ENCODE data around the gene HLA-DPA1. TPM values are rescaled to one million over a fixed set of nuclear protein-coding genes. Genes with fewer than 3 reads are reported as not detected.
"Not testable (repeated sequence)": the region's sequence is repeated elsewhere in the genome, so short reads cannot be mapped to it uniquely, and the experiment has no call there.

HLA-DPA1 gene
- total RNA-seq, 3 donors from 2014 or later: 46.6 to 62.0 (median 49.9) TPM

DNA sequence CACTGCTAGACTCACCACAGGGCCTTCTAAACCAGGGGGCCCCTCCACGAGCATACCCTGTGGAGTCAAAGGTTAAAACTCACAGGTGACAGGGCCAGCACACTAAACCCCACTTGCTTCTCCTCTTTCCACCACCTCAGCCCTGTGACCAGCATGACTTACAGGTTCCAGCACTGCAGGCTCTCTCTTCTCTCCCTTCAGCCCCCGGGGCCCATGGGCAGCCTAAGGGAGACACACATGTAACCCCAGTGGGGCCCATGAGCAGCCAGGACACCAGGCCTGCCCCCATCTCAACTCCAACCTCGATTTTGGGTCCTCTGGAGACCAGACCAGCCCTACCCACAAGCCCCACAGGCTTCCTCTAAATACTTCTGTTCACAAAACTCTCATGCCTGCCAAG lies 30.3 kb upstream of the HLA-DPA1 start:
- intact Hi-C loops (cut with DNase I, micrococcal nuclease): no loop called here
- H3K36me3 ChIP-seq (ENCODE audit: low read depth): no peaks in the 10 kb centered on the region
- no peak overlapping the region for H3K4me3 ChIP-seq
- no peak for DNase-seq
- H3K4me1 ChIP-seq (ENCODE audit: low read depth): no peaks in the 10 kb centered on the region
- TF ChIP-seq CTCF (IDR thresholded peaks at IDR 0.05): no peak
- ATAC-seq: no peak
- peaks cover 21% of the 10 kb centered on the region for H3K9me3 ChIP-seq

- H3K4me1 ChIP-seq (ENCODE audit: low read depth); intact Hi-C loops (cut with DNase I, micrococcal nuclease); ATAC-seq; DNase-seq; H3K36me3 ChIP-seq (ENCODE audit: low read depth); H3K4me3 ChIP-seq: not testable (repeated sequence)
- H3K9me3 ChIP-seq: peaks cover 21% of the 10 kb centered on the region
Observed at GRCh38 chr6:33101121-33101737, 27.8 kb upstream of the HLA-DPA1 start.

- Histone ChIP-seq H3K9me3 (peaks cover 8% of the 10 kb centered on the region), H3K4me3 (no peak overlapping the region), H3K4me1 (ENCODE audit: low read depth) (no peaks in the 10 kb centered on the region), H3K36me3 (ENCODE audit: low read depth) (no peaks in the 10 kb centered on the region)
- no peak for ATAC-seq
- no peak for TF ChIP-seq CTCF (IDR thresholded peaks at IDR 0.05)
- DNase-seq: no peak
- intact Hi-C loops (cut with DNase I, micrococcal nuclease): no loop called here
Observed at GRCh38 chr6:33095681-33096080, 22.2 kb upstream of the HLA-DPA1 start.

GRCh38 chr6:33093855-33094254 lies 20.4 kb upstream of the HLA-DPA1 start:
- no peak for ATAC-seq
- Histone ChIP-seq H3K36me3 (ENCODE audit: low read depth) (no peaks in the 10 kb centered on the region), H3K4me3 (no peak overlapping the region), H3K9me3 (no peaks in the 10 kb centered on the region), H3K4me1 (ENCODE audit: low read depth) (no peaks in the 10 kb centered on the region)
- DNase-seq: no peak
- TF ChIP-seq CTCF (IDR thresholded peaks at IDR 0.05): no peak
- intact Hi-C loops (cut with DNase I, micrococcal nuclease): no loop called here

- Histone ChIP-seq H3K4me1 (ENCODE audit: low read depth) (no peaks in the 10 kb centered on the region), H3K36me3 (ENCODE audit: low read depth) (no peaks in the 10 kb centered on the region), H3K4me3 (no peak overlapping the region), H3K9me3 (no peaks in the 10 kb centered on the region)
- TF ChIP-seq CTCF (IDR thresholded peaks at IDR 0.05): no peak
- ATAC-seq (no peak), DNase-seq (no peak)
- intact Hi-C loops (cut with DNase I, micrococcal nuclease): no loop called here
Observed at GRCh38 chr6:33092385-33092784, 18.9 kb upstream of the HLA-DPA1 start.

DNA sequence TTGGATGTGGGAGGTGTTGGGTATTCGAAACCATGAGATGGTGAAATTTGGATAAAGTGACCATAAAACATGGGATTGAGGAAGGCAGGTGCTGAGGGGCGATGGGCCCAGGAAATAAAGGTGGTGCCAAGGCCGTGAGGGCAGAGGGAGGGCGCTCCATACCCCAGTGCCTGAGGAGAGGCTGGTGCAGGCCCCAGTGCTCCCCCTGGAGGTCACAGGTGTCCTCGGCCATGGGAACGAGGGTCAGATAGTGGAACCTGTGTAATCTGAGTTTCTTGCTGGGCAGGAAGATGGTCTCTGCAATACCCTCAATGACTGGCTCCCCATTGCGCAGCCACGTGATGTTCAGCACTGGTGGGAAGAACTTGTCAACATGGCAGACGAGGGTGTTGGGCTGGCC lies 18.5 kb upstream of the HLA-DPA1 start:
- no peaks in the 10 kb centered on the region for H3K9me3 ChIP-seq
- TF ChIP-seq CTCF (IDR thresholded peaks at IDR 0.05): no peak
- ATAC-seq (peak; percentile 67), DNase-seq (peak in 1 of 3 donors; percentile 51)
- H3K4me1 ChIP-seq (ENCODE audit: low read depth): no peaks in the 10 kb centered on the region
- H3K4me3 ChIP-seq: no peak overlapping the region
- H3K36me3 ChIP-seq (ENCODE audit: low read depth): no peaks in the 10 kb centered on the region
- intact Hi-C loops (cut with DNase I, micrococcal nuclease): no loop called here

Data from mucosa of descending colon (tissue), 3 donors.